Fibroblast of skin of abdomen (primary cell): ENCODE results near the gene KCP.

Experiments used
- DNase-seq: peaks from one replicate; pipeline ENCODE4 v3.0.0-alpha.2; 2013

Gene KCP

DNA sequence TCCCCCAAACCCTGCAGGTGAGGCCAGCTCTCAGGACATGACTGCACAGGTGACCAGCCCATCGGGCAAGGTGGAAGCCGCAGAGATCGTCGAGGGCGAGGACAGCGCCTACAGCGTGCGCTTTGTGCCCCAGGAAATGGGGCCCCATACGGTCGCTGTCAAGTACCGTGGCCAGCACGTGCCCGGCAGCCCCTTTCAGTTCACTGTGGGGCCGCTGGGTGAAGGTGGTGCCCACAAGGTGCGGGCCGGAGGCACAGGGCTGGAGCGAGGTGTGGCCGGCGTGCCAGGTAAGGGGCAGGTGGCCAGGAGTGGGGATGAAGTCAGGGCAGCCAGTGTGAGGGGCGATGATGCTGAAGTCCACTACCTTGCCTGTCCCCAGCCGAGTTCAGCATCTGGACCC is 56.1 kb downstream of the KCP start:
- DNase-seq: no peak

DNA sequence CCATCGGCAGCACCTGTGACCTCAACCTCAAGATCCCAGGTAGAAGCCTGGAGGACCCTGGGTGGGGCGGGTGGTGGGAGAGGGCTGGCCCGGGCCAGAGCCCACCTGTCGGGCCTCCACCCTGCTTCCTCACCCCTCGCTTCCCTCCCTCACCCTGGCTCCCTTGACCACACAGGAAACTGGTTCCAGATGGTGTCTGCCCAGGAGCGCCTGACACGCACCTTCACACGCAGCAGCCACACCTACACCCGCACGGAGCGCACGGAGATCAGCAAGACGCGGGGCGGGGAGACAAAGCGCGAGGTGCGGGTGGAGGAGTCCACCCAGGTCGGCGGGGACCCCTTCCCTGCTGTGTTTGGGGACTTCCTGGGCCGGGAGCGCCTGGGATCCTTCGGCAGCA is 56.7 kb downstream of the KCP start:
- no peak for DNase-seq

DNA sequence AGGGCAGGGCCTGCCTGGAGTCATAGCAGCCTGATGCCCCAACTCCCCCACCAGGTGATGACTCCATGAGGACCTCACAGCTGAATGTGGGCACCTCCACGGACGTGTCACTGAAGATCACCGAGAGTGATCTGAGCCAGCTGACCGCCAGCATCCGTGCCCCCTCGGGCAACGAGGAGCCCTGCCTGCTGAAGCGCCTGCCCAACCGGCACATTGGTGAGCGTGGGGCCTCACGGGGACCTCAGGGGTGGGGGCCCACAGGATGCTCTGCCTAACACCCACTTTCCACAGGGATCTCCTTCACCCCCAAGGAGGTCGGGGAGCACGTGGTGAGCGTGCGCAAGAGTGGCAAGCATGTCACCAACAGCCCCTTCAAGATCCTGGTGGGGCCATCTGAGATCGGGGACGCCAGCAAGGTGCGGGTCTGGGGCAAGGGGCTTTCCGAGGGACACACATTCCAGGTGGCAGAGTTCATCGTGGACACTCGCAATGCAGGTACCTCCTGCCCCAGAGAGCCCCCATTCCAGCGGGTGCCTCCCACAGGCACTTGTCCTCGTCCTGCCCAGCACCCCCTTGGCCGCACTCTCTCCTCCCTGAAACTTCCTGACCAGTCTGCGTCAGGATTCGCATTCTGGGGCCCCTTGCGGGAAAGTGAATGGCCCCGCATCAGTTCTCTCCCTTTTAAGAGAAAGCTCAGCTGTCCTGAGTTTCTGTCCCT is 57.8 kb downstream of the KCP start:
- no peak for DNase-seq

DNA sequence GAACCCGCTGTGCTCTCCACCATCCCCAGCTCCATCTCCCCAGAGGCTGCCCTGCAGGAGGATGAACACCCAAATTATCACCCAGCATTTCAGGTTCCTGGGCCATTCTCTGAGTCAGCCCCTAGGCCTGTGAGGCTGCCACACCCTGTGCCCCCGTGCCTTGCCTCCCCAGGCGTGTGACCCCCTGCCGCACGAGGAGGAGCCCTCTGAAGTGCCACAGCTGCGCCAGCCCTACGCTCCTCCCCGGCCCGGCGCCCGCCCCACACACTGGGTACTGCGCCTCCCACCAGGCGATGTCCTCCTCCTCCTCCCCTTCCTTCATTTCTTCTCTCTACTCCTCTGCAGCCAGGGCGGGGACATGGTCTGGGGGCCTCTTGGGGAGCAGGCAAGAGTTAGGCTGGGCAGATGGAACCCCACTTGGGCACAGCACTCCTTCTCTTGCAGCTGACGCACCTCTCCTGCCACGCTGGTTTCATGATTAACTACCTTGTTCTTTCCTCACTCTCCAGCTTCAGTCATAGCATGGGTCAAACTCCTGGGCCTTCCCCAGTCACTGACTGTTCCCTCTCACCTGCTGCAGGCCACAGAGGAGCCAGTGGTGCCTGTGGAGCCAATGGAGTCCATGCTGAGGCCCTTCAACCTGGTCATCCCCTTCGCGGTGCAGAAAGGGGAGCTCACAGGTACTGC is 60.6 kb downstream of the KCP start:
- DNase-seq: no peak

DNA sequence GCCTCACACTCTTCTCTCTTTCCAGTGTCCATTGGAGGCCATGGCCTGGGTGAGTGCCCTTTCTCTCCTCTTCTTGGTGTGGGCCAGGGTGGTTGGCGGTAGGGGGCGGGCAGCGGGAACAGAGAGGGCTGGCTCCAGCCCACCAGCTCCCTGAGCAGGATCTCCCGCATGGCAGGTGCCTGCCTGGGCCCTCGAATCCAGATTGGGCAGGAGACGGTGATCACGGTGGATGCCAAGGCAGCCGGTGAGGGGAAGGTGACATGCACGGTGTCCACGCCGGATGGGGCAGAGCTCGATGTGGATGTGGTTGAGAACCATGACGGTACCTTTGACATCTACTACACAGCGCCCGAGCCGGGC is 61.4 kb downstream of the KCP start:
- DNase-seq: no peak

DNA sequence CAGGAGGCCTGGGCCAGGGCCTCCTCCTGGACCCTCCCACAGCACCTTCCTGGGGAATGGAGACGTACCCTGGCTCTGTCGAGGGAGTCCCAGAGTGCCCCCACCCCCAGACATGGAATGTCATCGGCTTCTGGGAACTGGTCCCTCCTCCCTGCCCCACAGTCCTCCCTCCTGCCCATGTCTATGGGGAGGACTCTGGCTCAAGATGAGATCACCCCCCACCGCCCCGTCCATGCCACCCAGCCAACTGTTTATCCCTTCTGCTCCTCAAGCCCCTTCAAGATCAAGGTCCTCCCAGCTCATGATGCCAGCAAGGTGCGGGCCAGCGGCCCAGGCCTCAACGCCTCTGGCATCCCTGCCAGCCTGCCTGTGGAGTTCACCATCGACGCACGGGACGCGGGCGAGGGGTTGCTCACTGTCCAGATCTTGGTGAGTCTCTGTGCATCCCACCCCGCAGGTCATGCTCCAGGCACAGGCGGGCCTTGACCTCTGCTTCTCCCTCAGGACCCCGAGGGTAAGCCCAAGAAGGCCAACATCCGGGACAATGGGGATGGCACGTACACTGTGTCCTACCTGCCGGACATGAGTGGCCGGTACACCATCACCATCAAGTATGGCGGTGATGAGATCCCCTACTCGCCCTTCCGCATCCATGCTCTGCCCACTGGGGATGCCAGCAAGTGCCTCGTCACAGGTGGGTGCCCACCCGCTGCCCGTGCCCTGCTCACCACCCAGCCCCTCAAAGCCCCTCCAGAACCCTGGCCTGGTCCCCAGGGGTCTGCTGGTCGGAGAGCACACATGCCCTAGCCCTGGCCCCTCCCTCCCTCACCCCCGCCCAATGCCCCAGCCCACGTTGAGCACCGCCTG is 62.0 kb downstream of the KCP start:
- no peak for DNase-seq

DNA sequence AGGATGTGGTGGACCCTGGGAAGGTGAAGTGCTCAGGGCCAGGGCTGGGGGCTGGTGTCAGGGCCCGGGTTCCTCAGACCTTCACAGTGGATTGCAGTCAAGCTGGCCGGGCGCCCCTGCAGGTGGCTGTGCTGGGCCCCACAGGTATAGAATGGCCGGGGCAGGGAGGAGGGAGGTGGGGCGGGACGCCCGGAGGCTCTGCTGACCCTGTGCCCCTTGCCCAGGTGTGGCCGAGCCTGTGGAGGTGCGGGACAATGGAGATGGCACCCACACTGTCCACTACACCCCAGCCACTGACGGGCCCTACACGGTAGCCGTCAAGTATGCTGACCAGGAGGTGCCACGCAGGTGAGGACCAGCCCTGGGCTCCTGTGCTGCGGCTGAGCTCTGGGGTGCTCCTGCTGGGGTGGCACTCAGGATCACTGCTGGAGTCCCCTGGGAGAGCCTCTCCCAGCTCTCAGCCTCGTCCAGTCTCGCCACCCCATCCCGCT is 62.7 kb downstream of the KCP start:
- DNase-seq: no peak

DNA sequence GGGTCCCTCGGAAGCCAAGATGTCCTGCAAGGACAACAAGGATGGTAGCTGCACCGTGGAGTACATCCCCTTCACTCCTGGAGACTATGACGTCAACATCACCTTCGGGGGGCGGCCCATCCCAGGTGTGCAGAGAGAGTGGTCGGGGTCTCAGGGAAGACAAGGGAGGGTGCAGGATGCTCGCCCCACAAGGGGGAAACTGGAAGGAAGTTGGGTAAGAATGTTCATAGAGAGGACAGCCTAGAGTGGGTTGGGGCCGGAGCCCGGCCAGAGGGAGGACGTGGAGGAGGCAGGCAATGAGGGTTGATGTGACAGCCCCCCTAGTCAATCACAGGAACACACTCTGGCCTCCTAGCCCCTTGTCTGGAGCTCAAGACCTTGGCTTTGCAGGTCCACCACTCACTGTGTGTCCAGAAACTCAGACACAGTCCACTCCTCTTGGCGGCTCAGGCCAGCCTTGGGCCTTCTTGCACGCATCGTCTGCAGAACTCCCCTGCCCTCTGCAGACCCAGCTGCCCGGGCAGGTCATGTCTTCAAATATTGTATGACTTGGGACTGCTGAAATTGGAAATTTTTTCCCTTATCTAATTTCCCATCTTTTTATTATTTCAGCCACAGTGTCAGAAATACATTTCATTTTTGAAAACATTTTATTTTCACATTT is 63.6 kb downstream of the KCP start:
- no peak for DNase-seq

DNA sequence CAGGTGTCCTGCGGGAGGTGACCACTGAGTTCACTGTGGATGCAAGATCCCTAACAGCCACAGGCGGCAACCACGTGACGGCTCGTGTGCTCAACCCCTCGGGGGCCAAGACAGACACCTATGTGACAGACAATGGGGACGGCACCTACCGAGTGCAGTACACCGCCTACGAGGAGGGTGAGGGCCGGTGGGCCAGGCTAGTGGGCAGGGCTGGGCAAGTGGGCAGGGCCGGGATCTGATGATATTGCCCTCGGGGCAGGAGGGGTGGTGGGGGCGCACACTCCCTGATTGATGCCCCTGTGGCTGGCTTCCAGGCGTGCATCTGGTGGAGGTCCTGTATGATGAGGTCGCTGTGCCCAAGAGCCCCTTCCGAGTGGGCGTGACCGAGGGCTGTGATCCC is 64.5 kb downstream of the KCP start:
- no peak for DNase-seq

DNA sequence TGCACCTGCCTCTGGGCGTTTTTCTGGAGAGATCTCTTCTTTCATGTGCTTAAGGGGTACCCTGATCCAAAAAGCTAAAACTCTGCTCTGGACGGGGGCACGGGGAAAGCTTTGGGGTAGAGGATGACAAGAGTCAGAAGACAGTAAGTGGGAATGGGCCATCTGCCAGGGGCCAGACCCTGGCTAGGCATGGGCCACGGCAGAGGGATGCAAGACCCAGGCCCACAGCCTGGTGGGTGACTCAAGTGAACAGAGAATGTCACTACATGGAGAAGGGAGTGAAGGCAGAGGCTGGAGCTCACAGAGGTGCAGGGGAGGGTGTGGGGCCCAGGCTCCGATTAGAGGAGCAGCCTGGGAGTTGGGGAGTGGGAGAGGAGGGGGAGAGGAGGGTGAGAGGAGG is 65.0 kb downstream of the KCP start:
- DNase-seq: no peak

DNA sequence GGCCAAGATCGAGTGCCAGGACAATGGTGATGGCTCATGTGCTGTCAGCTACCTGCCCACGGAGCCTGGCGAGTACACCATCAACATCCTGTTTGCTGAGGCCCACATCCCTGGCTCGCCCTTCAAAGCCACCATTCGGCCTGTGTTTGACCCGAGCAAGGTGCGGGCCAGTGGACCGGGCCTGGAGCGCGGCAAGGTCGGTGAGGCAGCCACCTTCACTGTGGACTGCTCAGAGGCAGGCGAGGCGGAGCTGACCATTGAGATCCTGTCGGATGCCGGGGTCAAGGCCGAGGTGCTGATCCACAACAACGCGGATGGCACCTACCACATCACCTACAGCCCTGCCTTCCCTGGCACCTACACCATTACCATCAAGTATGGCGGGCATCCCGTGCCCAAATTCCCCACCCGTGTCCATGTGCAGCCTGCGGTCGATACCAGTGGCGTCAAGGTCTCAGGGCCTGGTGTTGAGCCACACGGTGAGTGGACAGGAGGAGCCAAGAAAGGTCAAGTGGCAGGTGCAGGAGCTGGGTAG is 65.7 kb downstream of the KCP start:
- DNase-seq: no peak

DNA sequence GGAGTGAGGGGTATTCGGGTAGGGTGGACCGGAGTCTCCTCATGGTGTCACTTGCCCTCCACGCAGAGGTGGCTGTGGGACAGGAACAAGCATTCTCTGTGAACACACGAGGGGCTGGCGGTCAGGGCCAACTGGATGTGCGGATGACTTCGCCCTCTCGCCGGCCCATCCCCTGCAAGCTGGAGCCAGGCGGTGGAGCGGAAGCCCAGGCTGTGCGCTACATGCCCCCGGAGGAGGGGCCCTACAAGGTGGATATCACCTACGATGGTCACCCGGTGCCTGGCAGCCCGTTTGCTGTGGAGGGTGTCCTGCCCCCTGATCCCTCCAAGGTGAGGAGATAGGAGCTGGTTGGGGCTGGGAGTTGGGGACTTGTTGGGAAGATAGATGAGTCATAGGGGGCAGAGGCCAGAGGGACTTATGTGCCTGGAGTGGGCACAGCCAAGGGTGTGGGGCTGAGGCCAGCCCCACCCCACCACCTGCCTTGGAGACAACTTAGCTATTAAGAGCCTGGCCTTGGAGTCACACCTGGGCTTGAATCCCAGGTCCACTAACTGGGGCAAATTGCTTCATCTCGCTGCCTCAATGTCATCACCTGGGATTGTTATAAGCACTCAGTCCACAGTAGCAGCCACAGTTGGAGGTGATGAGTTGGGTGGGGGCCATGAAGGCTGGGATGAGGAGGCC is 66.4 kb downstream of the KCP start:
- no peak for DNase-seq

DNA sequence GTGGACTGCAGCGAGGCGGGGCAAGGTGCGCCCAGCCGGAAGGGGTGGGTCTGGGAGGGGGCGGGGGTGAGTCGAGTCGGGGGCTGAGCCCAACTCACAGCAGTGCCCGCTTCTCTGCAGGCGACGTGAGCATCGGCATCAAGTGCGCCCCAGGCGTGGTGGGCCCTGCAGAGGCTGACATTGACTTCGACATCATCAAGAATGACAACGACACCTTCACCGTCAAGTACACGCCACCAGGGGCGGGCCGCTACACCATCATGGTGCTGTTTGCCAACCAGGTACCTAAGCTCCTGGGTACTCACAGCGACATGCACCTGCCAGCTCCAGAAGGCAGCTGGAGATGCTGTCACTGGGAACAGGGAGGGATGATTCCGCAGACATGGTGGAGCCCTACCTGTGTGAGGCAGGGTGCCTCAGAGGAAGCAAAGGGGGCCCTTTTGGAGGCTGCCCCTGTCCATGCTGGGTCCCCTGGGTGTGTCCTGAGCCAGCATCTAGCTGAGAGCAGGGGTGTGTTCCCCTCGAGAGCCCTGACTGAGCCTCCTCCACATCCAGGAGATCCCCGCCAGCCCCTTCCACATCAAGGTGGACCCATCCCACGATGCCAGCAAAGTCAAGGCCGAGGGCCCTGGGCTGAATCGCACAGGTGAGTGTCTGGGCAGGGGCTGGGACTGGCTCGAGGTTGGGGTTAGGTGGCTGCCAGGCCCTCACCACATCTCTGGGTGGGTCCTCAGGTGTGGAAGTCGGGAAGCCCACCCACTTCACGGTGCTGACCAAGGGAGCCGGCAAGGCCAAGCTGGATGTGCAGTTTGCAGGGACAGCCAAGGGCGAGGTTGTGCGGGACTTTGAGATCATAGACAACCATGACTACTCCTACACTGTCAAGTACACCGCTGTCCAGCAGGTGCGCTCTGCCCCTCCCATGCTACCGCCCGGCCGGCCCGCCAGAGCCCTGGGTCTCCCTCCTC is 67.6 kb downstream of the KCP start:
- DNase-seq: no peak

DNA sequence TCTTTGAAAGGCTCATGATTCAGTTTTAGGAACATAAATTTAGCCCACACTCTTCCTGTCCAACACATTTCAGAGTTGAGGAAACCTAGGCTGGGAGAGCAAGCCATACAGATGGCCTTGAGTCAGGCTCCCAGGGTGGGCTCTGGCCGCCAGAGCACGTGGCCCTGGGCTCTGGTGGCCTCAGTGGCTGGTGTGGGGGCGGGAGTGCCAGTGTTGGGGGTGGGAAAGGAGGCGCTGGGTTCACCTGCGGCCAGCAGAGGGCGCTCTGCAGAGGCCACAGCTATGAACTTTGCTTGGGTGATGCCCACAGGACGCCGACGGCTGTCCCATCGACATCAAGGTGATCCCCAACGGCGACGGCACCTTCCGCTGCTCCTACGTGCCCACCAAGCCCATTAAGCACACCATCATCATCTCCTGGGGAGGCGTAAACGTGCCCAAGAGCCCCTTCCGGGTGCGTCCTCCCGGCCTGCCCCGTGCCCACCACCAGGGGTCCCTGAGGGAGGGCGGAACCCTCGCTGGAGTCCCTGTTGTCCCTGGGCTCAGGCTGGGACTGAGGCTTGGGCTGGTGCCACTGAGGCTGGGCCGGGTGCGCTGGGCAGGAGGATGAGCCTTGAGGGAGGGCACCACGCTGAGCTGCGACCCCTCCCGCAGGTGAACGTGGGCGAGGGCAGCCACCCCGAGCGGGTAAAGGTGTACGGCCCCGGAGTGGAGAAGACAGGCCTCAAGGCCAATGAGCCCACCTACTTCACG is 68.4 kb downstream of the KCP start:
- DNase-seq: peak; percentile 44

DNA sequence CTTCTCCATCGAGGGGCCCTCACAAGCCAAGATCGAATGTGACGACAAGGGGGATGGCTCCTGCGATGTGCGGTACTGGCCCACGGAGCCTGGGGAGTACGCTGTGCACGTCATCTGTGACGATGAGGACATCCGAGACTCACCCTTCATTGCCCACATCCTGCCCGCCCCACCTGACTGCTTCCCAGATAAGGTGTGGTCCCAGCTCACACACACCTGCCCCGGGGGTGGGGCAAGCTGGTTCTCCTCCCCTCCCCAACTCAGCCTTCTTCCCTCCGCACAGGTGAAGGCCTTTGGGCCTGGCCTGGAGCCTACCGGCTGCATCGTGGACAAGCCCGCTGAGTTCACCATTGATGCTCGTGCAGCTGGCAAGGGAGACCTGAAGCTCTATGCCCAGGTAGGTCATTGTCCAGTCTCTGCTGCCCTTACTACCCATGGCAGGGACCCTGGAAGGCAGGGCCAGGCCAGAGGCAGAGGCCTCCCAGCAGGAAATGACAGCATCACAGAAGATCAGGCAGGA is 69.3 kb downstream of the KCP start:
- DNase-seq: no peak

DNA sequence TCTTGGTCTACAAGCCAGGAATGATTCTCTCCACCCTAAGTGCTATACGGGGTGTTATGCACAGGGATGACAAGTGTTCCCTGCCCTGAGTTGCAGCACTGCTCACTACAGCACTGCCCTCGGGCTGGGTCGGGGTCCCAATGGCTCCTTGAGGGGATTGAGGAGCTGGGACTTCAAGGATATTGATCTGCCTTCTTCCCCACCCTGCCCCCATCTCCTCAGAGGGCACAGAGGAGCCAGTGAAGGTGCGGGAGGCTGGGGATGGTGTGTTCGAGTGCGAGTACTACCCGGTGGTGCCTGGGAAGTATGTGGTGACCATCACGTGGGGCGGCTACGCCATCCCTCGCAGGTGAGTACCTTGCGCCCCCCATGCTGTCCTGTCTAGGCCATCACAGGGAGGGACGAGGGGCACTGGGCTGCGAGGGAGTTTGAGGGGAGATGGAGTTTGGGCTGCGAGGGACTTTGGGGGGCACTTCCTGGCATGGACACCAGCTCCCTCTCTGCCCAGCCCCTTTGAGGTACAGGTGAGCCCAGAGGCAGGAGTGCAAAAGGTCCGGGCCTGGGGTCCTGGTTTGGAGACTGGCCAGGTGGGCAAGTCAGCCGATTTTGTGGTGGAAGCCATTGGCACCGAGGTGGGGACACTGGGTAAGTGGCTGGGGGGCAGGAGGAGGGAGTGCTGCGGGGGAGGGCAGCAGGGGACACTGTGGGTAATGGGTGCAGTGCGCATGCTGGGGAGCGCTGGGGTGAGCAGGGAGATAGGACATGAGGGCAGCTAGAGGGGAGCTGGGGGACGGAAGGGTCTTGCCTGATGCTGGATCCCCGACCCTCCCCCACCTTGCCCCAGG is 70.0 kb downstream of the KCP start:
- no peak for DNase-seq

DNA sequence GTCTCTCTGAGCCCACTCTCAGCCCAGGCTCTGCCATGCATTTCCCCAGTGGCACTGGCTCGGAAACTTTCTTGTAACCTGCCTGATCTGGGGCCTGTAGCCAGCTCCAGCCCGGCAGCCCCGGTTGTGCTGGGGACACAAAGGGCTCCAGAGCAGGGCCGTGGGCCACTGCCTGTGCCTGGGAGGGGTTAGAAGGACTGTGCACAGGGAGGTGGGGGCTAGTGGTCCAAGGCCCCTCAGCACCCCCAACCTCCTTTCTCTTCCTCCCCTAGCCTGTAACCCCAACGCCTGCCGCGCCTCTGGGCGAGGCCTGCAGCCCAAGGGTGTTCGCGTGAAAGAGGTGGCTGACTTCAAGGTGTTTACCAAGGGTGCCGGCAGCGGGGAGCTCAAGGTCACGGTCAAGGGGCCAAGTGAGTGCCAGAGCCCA is 70.7 kb downstream of the KCP start:
- no peak for DNase-seq

DNA sequence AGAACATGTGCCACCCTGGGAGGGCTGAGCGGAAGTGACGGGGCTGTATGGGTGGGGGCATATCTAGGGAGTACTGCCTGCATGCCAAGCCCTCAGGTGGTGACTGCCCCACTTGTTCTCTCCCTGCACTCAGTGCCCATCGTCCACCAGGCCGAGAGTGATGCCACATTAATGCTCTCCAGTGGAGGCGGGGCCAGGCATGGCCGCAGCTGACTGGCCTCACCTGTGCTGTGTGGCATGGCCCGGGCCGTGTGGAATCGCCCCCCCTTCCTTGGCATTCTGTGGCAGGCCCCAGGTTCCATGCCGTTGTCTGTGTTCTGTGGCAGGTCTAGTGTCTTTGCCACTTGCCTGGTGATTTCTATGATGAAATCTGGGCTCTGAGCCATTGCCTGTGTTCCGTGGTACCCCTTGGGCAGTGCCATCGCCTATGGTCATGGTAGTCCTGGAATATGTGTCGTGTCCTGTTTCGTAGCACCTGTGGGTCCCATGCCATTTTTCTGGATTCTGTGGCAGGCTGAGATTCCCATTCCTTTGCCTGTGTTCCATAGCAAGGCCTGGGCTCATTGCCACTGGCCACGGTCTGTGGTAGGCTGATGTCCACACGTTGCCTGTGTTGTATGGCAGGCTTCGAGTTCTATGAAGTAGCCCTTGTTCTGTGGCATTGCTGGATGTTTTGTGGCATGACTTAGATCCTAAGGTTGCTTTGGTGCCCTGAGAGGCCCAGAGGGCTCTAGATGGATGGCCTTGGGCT is 71.4 kb downstream of the KCP start:
- DNase-seq: no peak
